Colon (tissue), 2 donors: ENCODE measurements around the gene MBD2.
"Not testable (repeated sequence)": the region's sequence is repeated elsewhere in the genome, so short reads cannot be mapped to it uniquely, and the experiment has no call there.

Source experiments
- FAIRE-seq: peaks from 2 replicates; lab custom pipeline; 2012; peaks lifted over from hg19 to GRCh38; lab: Jason Lieb, UNC
- donor health status: control.
- donor health status: control.

The MBD2 gene, protein sequence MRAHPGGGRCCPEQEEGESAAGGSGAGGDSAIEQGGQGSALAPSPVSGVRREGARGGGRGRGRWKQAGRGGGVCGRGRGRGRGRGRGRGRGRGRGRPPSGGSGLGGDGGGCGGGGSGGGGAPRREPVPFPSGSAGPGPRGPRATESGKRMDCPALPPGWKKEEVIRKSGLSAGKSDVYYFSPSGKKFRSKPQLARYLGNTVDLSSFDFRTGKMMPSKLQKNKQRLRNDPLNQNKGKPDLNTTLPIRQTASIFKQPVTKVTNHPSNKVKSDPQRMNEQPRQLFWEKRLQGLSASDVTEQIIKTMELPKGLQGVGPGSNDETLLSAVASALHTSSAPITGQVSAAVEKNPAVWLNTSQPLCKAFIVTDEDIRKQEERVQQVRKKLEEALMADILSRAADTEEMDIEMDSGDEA

DNA sequence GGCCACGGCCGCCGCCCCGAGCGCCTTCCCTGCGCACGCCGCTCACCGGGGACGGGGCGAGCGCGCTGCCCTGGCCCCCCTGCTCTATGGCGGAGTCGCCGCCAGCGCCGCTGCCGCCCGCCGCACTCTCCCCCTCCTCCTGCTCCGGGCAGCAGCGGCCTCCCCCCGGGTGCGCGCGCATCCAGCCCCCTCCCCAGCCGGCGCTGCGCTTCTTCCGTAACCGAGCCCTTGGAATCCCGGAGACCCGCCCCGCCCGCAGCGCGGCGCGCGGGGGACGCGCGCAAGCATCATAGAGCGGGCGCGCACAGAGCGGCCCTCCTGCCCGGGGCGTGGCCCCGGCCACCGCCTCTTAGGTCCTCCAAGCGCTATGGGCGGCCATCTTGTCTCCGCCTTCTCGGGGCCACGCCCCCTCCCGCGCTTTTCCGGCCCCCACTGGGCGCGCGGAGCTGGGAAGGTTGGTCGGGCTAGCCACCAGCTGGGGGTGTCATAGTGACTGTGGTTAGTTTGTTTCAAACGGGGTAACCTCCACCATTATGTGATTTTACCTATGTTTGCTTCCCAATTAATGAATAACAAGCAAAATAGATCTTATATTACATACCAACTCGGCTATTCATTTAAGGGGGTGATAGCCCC lies at the start of gene MBD2:
Gene MBD2 (minus strand): TSS at position 291 of the 636 bp plus-strand sequence. CDS start 110 bp downstream, at position 181.
- FAIRE-seq = no peak

DNA sequence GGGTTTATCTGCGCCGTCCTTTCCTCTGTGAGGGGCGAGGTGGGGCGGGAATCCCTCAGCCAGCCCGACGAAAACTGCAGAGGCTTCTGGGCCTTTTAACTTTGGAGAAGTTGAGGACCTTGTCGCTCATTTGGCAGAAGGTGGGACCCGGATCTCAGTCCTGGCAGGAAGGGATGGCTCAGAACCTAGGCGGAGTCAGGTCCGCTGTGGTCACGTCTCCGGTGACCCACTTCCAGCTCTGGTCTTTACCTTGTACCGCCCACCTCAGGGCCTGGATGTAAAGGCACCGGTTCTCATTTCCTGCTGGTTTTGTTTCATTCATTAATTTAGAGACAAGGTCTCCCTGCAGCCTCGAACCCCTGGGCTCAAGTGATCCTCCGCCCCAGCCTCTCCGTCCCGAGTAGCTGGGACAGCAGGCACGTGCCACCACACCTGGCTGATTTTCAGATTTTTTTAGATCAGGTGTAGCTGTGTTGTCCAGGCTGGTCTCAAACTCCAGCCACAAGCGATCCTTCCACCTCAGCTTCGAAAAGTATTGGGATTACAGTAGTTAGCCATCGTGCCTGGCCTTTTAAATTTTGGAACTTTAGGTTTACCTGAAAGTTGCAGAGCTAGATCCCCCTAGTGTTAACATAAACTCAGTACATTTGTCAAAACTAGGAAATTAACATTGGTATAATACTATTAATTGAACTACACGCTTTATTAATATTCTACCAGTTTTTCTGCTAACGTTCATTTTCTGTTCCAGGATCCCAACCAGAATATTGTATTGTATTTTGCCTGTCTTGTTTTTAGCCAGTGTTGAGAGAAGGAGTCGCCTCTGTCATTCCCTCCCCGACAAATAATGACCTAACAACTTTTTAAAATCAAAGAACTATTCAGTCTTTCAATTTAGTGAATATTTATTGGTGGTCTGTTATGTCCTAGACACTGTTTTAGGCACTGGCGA lies 45.7 kb upstream of the MBD2 start:
- no peak for FAIRE-seq

DNA sequence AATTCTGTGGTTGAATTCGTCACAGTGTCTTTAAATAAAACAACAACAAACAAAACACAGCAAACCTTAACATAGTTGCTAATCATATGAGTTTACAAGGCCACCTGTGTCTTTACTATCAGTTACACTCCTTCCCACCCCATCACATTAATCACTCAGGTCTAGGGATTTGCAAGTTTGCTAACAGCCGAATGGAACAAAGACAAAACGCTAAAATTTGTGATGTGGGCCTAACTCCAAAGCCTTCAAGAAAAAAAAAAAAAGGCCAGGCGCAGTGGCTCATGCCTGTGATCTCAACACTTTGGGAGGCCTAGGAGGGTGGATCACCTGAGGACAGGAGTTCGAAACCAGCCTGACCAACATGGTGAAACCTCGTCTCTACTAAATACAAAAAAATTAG lies 44.3 kb upstream of the MBD2 start:
- no peak for FAIRE-seq

DNA sequence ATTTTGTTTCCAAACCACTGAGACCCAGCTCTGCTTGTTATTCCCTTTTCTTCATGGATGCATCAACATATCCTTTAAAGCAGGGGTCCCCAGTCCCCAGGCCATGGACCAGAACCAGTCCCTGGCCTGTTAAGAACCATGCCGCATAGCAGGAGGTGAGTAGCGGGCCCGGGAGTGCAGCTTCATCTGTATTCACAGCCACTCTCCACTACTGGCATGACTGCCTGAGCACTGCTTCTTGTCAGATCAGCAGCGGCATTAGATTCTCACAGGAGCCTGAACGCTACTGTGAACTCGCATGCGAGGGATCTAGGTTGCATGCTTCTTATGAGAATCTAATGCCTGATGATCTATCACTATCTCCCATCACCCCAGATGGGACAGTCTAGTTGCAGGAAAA lies 43.2 kb upstream of the MBD2 start:
- no peak for FAIRE-seq

DNA sequence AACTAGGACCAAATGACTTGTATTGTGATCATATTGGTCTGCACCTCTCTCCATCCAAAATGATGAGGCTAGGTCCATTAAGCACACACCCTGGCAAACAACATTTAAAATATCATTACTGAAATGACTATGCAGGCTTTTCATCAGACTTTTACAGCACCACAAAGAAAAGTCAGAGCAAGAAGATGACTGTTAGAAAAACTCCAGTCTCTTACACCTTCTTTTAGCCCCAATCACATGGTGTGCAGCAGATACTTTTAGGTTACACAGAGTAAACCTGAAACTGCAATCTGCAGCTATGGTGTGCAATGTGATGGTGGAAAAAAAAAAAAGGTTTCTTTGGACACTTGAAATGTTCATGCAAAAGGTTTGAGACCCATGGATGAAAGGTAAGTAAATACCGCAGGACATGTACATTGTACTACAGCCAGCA lies 39.5 kb upstream of the MBD2 start:
- no peak for FAIRE-seq

DNA sequence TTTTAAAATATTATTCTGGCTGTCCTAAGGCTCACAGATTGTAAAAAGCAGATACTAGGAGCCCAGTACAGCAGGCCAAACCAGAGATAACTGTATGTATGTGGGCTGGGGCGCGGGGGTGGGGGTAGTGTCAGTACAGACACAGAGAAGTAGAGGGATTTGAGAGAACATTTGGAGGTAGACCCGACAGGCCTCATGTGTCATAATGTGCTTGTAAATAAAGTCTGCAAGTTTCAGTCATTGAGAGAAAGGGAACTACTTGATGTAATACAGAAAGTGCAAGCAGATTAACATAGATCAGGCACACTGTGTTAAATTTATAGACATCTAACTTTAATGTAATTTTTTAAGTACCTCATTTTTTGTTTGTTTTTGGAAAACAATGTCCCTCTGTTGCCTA lies 37.4 kb upstream of the MBD2 start:
- FAIRE-seq = no peak

DNA sequence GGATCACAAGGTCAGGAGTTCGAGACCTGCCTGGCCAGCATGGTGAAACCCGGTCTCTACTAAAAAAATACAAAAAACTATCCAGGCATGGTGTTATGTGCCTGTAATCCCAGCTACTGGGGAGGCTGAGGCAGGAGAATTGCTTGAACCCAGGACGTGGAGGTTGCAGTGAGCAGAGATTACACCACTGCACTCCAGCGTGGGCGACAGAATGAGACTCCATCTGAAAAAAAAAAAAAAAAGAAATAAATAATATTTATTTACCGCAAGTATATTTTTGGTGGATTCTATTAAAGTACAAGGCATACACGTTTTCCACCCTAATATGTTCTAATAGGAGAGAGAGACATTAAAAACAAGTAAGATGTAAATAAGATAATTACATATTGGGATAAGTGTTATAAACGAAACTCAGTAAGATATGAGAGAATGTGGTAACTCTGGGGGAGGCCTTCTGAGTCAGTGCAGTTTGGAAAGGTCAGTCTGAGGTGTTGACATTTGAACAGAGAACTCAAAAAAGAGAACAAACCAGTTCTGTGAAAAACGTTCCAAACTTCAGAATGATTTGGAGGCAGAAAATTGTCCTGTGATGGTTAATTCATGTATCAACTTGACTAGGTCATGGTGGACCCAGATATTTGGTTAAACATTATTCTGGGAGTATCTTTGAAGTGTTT lies 36.1 kb upstream of the MBD2 start:
- no peak for FAIRE-seq

DNA sequence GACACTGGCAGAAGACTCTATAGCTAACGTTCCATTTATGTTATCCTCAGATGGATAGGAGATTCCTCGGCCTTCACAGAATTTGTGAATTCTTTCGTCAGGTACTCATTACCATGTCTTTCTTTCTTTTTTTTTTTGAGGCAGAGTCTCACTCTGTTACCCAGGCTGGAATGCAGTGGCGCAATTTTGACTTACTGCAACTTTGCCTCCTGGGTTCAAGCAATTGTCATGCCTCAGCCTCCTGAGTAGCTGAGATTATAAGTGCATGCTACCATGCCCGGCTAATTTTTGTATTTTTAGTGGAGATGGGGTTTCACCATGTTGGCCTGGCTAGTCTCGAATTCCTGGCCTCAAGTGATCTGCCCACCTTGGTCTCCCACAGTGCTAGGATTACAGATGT lies 33.3 kb upstream of the MBD2 start:
- FAIRE-seq = not testable (repeated sequence)

DNA sequence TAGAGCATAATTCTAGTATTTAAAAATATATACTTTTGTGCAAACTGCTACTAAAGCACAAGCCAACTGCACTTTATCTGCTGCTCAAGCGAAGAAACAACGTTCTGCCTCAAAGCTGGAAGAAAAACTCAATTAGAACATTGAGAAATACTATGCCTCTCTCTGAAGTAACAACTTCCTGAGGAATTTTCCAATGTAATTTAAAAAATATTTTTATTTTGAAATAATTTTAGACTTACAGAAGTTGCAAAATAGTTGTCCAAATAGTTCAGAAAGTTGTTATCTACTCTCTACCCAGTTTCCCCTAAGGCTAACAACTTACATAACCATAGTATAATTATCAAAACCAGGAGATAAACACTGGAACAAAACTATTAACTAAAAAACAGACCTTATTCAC lies 32.5 kb upstream of the MBD2 start:
- no peak for FAIRE-seq

DNA sequence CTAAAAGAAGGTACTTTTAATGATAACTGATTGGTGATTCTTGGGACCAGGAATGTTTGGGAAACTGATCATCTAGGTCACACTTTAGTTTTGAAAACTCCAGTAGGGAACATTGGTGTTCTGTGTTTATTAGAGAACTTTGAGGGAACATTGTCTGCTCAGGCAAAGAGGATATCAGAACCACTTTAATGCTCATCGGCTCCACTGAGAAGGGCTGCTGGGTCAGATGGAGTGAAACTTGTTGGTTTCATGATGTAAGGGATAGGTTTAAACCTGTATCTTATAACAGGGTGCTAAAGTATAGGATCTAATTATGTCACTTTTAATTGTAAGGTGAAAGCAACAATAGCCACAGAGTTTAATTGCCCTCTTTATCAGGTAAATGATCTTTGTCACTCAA lies 30.7 kb upstream of the MBD2 start:
- no peak for FAIRE-seq

DNA sequence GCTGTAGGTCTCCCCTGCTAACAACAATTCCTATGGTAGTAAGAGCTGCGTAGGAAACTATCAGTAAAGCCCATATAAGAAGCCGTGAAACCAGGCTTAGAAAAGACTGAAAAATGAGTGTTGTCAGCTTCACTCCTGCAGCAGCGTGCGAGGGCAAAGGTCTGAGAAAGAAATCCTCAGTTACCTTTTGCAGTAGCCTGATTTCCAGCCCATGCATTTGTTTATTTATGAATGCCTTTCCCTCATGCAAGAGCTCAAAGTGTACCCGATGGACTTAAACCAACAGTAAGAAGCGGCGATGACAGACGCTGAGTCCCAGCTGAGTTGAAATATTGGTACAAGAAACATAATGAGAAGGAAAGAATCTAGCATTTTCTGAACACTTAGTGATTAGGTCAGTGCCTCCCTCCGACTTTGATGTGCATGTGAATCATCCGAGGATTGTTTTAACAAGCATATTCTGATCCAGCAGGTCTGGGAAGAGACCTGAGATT lies 29.8 kb upstream of the MBD2 start:
- no peak for FAIRE-seq

DNA sequence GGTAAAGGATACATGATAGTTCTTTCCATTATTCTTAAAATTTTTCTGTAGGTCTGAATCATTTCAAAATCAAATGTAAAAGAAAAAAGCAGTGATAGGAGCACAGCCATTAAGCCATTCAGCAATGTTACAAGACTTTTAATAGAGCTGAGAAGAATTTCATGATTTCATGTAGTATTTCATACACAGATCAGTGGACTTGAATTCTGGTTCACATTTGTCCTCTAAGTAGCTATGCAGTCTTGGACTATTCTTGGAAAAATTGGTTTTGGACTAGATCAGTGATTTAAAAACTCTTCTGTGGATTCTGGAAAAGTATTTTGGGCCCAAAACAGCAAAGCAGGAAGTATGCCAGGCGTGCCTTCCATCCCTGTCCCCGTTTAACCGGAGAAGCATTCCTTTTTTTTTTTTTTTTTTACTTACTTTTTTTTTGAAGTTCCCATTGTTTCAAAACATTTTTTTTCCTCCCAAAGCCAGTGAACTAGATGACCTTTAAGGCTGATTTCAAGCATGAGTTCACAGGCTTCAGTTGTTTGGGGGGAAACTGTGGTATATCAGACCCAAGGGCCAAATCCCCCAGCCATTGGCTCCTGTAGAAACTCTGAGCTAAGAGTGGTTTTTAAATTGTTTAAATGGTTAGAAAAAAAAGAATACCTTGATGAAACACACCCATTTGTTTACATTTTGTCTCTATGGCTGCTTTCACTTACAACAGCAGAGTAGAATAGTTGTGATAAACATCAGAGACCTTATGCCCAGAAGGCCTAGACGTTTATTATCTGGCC lies 27.3 kb upstream of the MBD2 start:
- FAIRE-seq = no peak

DNA sequence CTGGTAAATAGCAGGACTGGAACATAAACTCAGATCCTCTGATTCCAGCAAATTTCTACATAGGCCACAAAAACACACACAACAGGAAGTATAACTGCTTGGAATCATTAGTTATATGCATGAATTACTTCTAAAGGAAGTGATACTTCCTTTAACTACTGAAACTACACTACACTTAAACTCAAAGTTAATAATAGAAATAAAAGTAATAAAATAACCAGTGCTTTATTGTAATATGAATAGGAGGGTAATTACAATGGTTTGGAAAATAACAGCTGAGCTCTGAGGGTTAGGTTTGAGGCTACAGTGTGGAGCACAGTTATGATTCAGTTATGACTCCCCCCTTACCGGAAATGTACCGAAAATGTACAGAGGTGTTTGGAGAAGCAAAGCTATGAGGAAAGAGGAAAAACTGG lies 26.4 kb upstream of the MBD2 start:
- FAIRE-seq = no peak

DNA sequence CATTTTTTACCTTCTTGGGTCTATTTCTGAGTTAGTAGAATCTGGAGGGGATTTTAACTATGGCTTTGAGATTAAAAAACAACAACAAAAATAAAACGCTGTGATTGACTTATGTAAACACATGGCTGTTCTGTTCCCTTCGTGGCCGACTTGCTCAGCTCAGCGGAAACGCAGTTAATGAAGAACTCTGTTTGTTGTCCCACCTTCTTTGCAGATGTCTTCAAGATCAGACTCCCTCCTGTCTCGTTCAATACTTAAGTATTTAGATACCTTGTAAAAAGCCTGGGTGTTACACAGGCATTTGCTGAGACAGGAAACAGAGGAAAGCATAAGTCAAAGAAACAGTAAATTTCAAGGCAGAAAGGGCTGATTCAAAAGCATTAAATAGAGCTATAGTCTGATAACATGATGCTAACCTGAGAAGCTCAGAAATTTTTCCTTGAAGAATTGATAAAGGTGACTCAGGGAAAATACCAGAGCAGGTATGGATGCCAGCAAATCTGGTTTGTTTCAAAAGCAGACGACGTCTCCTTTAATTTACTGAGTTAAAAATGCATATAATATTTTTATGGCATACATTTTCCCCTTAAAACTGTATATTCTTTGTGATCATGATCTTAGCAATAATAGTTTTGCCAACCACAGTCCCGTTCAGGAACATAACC lies 23.2 kb upstream of the MBD2 start:
- FAIRE-seq = no peak

DNA sequence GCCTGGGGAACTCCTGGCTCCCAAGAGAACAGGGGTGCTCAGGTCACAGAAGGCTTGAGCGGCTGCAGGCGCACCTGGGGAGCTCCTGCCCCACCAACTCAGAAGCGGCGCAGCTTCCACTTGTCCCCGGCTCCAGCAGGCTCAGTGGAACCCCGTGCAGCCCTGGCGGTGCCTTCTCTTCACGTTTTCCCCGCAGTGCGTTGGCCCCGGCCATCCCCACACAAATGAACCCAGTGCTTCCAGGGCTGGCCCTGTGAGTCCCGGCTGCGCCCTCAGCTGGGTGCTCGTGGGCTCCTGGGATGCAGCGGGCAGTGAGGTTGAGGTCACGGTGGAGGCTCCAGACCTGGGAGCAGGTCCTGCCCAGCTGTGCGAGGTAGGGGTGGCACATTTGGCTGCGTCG lies 17.9 kb upstream of the MBD2 start:
- no peak for FAIRE-seq

DNA sequence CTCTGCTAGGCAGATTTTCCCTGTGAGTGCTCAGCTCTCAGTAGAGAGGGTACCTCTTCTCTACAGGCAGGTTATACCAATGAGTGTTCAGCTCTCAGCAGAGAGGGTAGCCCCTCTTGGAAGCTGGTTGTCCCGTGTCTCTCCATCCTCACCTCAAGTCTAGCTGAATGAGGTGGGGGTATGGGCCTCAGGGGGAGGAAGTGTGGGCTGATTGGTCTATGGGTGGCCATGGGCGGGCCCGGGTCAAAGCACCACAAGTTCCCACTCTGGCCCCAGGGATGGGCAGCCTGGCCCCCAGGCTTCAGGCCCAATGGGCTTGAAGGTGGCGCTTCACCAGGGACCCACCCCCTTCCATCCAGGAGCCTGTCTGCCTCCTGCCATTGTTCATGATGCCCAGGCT lies 17.0 kb upstream of the MBD2 start:
- no peak for FAIRE-seq

DNA sequence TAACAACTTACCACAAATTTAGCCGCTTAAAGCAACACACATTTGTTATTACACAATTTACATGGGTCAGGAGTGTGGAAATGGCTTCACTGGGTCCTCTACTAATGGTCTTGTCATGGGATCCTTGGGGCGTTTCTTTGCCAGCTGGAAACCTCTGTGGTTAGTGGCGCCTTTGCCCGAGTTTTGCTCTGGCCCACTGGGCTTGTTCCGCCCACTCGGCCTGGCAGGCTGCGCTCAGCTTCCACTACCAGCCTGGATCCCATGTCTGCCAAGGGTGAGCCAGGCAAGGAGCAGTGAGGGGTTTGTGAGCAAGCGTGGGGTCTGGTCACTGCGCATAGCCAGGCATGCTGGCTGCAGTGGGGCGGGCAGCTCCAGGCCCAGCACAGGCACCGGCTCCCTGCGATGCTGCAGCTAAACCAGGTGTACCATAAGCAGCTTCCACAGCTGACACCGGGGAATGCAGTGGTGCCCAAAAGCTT lies 16.2 kb upstream of the MBD2 start:
- no peak for FAIRE-seq

DNA sequence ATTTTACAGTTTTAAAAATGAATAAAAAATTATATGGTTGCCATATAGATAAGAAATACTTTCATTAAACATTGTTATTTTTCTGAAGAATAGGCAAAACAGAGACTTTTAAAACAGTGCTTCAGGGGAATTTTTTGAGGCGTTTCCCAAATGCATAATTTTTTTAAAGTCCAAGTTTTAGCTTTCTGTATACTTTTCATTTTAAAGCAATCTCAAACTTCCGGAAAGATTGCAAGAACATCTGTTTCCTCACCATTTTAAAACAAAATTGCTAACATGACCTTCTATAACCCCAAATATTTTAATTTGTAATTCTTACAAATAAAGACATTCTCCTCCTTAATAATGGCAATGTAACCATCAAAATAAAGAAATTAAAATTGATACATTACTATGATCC lies 15.1 kb upstream of the MBD2 start:
- FAIRE-seq = no peak

DNA sequence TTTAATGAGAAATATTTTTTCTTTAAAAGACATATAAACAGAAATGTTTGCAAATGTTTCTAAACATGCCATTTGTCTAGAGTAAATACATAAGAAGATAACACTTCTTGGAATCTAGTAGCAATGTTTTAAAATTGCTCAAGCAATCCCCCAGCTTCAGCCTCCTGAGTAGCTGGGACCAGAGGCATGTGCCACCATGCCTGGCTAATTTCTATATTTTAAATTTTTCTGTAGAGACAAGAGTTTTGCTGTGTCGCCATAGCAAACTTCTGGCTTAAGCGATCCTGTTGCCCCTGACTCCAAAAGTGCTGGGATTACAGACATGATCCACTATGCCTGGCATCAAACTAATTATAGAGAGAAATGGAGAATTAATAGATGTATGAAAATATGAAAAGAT lies 14.6 kb upstream of the MBD2 start:
- FAIRE-seq = no peak

DNA sequence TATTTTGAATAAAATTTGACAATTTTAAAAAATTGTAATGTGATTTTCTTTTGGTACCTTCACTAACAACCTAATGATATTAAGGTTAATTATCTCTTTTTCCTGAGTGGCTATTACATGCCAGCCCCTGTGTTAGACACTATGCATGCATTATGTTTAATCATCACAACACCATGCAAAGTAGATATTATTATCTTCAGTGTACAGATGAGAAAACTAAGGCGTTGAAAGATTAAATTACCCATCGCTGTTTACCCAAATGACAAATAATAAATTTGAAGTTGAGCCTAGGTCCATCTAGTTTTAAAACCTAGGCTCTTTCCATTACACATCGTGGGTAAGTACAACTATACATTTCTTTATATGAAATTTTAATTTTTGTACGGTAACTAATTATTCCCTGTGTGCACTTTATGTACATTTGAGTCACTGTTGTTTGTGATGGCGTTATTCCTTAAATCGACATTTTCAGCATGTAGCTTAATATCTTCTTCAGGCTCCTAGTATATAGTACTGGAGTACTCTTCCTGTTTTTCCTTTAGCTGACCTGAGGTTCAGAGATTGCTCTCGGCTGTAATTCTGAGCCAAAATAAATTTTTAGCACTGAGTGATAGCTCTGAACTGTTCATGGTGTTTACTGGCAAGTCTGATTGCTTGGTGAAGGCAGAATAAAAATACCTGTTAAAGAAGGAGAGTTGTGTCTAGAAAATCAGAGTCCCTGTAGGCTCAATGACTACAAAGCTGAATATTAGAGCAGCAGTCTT lies 13.9 kb upstream of the MBD2 start:
- FAIRE-seq = no peak
